ENCODE data around the gene RIMBP3B.
"Not testable (repeated sequence)": the region's sequence is repeated elsewhere in the genome, so short reads cannot be mapped to it uniquely, and the experiment has no call there.

DNA sequence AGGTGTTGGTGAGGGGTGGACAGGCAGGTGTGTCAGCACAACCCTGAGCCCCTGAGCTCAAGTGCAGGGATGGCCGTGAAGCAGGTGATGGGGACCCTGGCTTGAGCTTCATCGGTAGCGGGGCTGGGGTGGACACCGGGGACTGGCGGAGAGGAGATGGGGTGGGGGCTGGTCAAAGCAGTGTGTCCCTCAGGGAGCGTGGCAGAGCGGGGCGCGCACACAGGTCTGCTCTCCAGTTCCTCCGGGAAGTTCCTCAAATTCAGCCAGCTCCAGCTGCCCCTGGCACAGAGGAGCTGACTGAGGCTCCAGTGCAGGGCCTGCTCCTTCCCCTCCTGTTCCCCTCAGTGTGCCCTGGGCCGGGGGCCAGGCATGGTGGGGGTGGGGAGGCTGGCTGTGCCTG is 19.7 kb upstream of the RIMBP3B start:
- TF ChIP-seq, protein P1, sequence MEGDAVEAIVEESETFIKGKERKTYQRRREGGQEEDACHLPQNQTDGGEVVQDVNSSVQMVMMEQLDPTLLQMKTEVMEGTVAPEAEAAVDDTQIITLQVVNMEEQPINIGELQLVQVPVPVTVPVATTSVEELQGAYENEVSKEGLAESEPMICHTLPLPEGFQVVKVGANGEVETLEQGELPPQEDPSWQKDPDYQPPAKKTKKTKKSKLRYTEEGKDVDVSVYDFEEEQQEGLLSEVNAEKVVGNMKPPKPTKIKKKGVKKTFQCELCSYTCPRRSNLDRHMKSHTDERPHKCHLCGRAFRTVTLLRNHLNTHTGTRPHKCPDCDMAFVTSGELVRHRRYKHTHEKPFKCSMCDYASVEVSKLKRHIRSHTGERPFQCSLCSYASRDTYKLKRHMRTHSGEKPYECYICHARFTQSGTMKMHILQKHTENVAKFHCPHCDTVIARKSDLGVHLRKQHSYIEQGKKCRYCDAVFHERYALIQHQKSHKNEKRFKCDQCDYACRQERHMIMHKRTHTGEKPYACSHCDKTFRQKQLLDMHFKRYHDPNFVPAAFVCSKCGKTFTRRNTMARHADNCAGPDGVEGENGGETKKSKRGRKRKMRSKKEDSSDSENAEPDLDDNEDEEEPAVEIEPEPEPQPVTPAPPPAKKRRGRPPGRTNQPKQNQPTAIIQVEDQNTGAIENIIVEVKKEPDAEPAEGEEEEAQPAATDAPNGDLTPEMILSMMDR (IDR thresholded peaks at IDR 0.05; ENCODE audit: extremely low read depth in 1 of 2, insufficient read depth in 1 of 2, low read depth in 1 of 2, low read length in 2 of 2), result not testable (repeated sequence)
- not testable (repeated sequence) for TF ChIP-seq POLR2A (IDR thresholded peaks at IDR 0.05; ENCODE audit: low read depth, low read length)
- TF ChIP-seq, protein P2, sequence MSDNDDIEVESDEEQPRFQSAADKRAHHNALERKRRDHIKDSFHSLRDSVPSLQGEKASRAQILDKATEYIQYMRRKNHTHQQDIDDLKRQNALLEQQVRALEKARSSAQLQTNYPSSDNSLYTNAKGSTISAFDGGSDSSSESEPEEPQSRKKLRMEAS (IDR thresholded peaks at IDR 0.05; ENCODE audit: insufficient read depth, insufficient read length), result not testable (repeated sequence)

Measured in endothelial cell of umbilical vein (primary cell).